Esophagus (tissue), 2 donors: Measurements from ENCODE around the gene SEC24D. TPM values are rescaled to one million over a fixed set of nuclear protein-coding genes. Genes with fewer than 3 reads are reported as not detected.

Experiments
- H3K27ac ChIP-seq, 2 donors: one replicate each; pipeline ENCODE4 v1.5.1; 2013; ENCODE audit warnings: low read depth in 2 of 2, mild to moderate bottlenecking in 2 of 2, inconsistent platforms in 1 of 2, low read length in 1 of 2, moderate library complexity in 1 of 2
- H3K27me3 ChIP-seq, 2 donors: one replicate each; pipeline ENCODE4 v1.6.1; 2013; ENCODE audit warnings: low read length in 2 of 2, control low read depth in 1 of 2, mild to moderate bottlenecking in 1 of 2; ENCODE audit not compliant: insufficient read depth in 2 of 2, control insufficient read depth in 1 of 2
- H3K36me3 ChIP-seq, 2 donors: one replicate each; pipeline ENCODE4 v1.6.1; 2013; ENCODE audit warnings: low read length in 1 of 2; ENCODE audit not compliant: control insufficient read depth in 2 of 2, insufficient read depth in 2 of 2
- H3K4me1 ChIP-seq, 2 donors: one replicate each; pipeline ENCODE4 v1.6.1; 2013; ENCODE audit warnings: low read length in 1 of 2; ENCODE audit not compliant: control insufficient read depth in 2 of 2, insufficient read depth in 2 of 2
- H3K4me3 ChIP-seq, 2 donors: one replicate each; pipeline ENCODE4 v1.5.1; 2013; ENCODE audit warnings: low read length in 2 of 2, mild to moderate bottlenecking in 2 of 2, low read depth in 1 of 2, moderate library complexity in 1 of 2
- H3K9me3 ChIP-seq, 2 donors: one replicate each; pipeline ENCODE4 v1.6.1; 2013; ENCODE audit warnings: mild to moderate bottlenecking in 2 of 2, low read depth in 1 of 2, low read length in 1 of 2, moderate library complexity in 1 of 2; ENCODE audit not compliant: control insufficient read depth in 2 of 2, insufficient read depth in 1 of 2
- WGBS, 2 donors: extraction: QIAGEN DNeasy Blood & Tissue Kit; methylation state at CpG; one replicate each; pipeline ENCODE4 v1.1.7; 2013; 5-methylcytosine and 5-hydroxymethylcytosine counted together
- polyA plus RNA-seq, 2 donors: library from polyadenylated mRNA; stranded (reverse); fragments of 200-250 nt; gene quantifications; one replicate each; pipeline ENCODE4 v1.2.3, GENCODE V29; 2013
- donor health status: healthy with polysubstance abuse.
- donor health status: Bipolar disorder and iron deficiency.

SEC24D gene
- polyA plus RNA-seq, 2 donors: 4.1 to 8.5 TPM

GRCh38 chr4:118749347-118749988 is 86.5 kb downstream of the SEC24D start:
- H3K27ac ChIP-seq: peak overlapping the region in 1 of 2 donors; percentile 4
- H3K4me1 ChIP-seq: peaks cover 0 to under 1% of the 10 kb centered on the region in 2 donors
- H3K36me3 ChIP-seq: peaks cover 0 to 7% of the 10 kb centered on the region in 2 donors
- no peak overlapping the region for H3K4me3 ChIP-seq
- no peaks in the 10 kb centered on the region for H3K9me3 ChIP-seq
- 56 to 73% methylated on average over 5 of the region's 5 CpGs for WGBS, 2 donors
- H3K27me3 ChIP-seq: no peaks in the 10 kb centered on the region

DNA sequence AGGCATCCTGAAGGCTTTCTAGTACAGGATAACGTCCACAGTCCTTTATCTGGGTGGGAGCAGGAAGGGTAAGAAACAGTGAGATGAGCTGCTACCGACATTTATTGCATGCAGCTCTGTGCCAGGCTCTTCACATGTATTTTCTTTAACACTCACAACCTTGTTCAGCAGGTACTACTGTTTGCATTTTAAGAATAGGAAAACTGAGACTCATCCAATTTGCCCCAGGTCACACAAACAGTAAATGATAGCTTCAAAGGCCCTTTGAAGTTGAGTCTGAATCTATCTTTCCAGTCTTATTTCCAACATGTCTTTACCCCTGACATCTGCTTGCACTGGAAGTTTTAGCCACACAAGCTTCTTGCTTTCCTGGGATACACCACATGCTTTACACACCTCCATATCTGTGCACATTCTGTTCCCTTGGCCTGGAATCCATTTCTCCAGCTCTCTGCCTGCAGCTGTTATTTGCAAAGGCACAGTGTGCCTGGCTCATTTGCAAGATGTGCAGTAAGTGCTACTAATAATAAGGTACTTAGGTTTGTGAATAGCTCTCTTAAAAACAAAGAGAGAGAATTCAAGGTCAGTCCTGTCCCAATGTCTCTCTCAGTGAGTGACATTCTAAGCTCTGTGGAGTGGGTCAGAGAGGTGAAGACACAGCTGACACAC is 89.5 kb downstream of the SEC24D start:
- Histone ChIP-seq H3K36me3 (peaks cover 0 to 12% of the 10 kb centered on the region in 2 donors), H3K4me3 (no peak overlapping the region), H3K4me1 (peaks cover 0 to 2% of the 10 kb centered on the region in 2 donors), H3K27ac (peak overlapping the region in 1 of 2 donors; percentile 1), H3K27me3 (no peaks in the 10 kb centered on the region), H3K9me3 (no peaks in the 10 kb centered on the region)
- WGBS, 2 donors: 44 to 53% methylated on average over 2 of the region's 2 CpGs

GRCh38 chr4:118745357-118745756 is 90.6 kb downstream of the SEC24D start:
- 74 to 82% methylated on average over 3 of the region's 3 CpGs for WGBS, 2 donors
- no peaks in the 10 kb centered on the region for H3K9me3 ChIP-seq
- H3K27ac ChIP-seq: peak overlapping the region in 1 of 2 donors; percentile 61
- H3K4me1 ChIP-seq: peaks cover 0 to 2% of the 10 kb centered on the region in 2 donors
- no peak overlapping the region for H3K4me3 ChIP-seq
- peaks cover 0 to 11% of the 10 kb centered on the region in 2 donors for H3K36me3 ChIP-seq
- no peaks in the 10 kb centered on the region for H3K27me3 ChIP-seq

GRCh38 chr4:118743867-118744266 is 92.1 kb downstream of the SEC24D start:
- H3K27ac ChIP-seq: peak overlapping the region in 1 of 2 donors; percentile 42
- H3K4me1 ChIP-seq: peaks cover 0 to 2% of the 10 kb centered on the region in 2 donors
- 78 to 87% methylated on average over 4 of the region's 4 CpGs for WGBS, 2 donors
- H3K27me3 ChIP-seq: no peaks in the 10 kb centered on the region
- H3K9me3 ChIP-seq: no peaks in the 10 kb centered on the region
- peaks cover 0 to 13% of the 10 kb centered on the region in 2 donors for H3K36me3 ChIP-seq
- no peak overlapping the region for H3K4me3 ChIP-seq

DNA sequence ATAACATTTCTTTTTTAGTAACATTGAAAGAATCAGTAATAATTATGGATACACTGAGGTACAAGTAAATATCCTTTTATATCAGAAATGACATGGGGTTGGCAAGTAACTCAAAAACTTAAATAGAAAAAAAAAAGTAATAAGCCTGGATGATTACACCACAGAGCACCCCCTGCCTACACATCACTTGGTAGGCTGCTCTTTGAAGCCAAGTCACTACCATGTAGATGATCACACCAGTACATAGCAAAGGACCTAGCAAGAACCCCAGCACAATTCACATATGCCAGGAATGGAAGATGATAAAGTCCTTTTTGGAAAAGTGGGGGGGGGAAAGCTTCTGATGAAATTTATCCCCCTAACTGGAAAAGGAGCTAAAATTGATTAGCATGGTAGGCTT is 93.9 kb downstream of the SEC24D start:
- peaks cover 0 to 2% of the 10 kb centered on the region in 2 donors for H3K4me1 ChIP-seq
- no peak overlapping the region for H3K27ac ChIP-seq
- no peaks in the 10 kb centered on the region for H3K27me3 ChIP-seq
- H3K36me3 ChIP-seq: peaks cover 3 to 13% of the 10 kb centered on the region in 2 donors
- no peaks in the 10 kb centered on the region for H3K9me3 ChIP-seq
- H3K4me3 ChIP-seq: no peak overlapping the region

GRCh38 chr4:118741301-118741855 is 94.5 kb downstream of the SEC24D start:
- no peaks in the 10 kb centered on the region for H3K9me3 ChIP-seq
- 34 to 58% methylated on average over 6 of the region's 6 CpGs for WGBS, 2 donors
- no peak overlapping the region for H3K27ac ChIP-seq
- H3K36me3 ChIP-seq: peaks cover 3 to 9% of the 10 kb centered on the region in 2 donors
- no peak overlapping the region for H3K4me3 ChIP-seq
- H3K4me1 ChIP-seq: peaks cover 0 to 2% of the 10 kb centered on the region in 2 donors
- no peaks in the 10 kb centered on the region for H3K27me3 ChIP-seq

DNA sequence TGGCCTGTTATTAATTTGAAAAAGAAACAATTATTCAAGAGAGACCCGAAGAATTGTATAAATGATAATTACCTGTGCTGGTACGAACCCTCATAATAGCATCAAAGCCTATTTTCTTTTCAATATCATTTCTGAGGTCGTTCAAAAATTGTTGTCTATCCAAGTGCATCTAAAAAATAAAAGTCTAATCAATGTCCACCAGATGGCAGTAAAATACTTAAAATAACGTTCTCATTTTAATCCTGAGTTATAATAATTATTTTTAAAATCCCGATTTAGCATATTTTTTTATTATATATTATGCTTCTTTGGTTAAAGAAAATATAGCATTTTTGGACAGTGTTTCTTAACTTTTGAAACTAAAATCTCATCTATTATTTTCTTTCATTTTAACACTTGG is 95.1 kb downstream of the SEC24D start:
- 16 to 23% methylated on average over 5 of the region's 5 CpGs for whole genome bisulfite sequencing, 2 donors
- peaks cover 0 to 2% of the 10 kb centered on the region in 2 donors for H3K4me1 ChIP-seq
- no peak overlapping the region for H3K4me3 ChIP-seq
- H3K36me3 ChIP-seq: peaks cover 3 to 9% of the 10 kb centered on the region in 2 donors
- H3K27ac ChIP-seq: no peak overlapping the region
- H3K9me3 ChIP-seq: no peaks in the 10 kb centered on the region
- no peaks in the 10 kb centered on the region for H3K27me3 ChIP-seq

- H3K9me3 ChIP-seq: no peaks in the 10 kb centered on the region
- H3K27ac ChIP-seq: no peak overlapping the region
- no peaks in the 10 kb centered on the region for H3K27me3 ChIP-seq
- H3K4me1 ChIP-seq: no peaks in the 10 kb centered on the region
- H3K36me3 ChIP-seq: peaks cover 3 to 8% of the 10 kb centered on the region in 2 donors
- no peak overlapping the region for H3K4me3 ChIP-seq
- WGBS, 2 donors: 67 to 69% methylated on average over 2 of the region's 2 CpGs
Measured at GRCh38 chr4:118739022-118739713, 96.8 kb downstream of the SEC24D start.

DNA sequence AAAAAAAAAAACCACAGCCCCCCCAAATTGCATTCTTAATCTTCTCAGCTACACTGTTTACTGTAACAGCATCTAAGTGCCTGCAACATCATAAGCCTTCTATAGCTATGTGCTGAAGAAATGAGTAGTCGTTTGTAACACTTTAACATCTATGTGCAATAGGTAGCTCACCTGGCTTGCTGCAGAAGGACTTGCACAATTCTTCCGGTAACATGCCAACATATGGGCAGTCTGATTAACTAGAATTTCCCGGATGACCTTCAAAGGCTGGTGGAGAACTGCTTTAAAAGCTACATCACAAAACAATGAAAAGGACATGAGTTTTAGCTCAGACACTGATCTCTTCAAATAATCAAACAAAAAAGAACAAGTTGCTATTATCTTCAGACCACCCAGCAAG is 97.8 kb downstream of the SEC24D start:
- Histone ChIP-seq H3K27me3 (no peaks in the 10 kb centered on the region), H3K36me3 (peaks cover 3 to 6% of the 10 kb centered on the region in 2 donors), H3K4me3 (no peak overlapping the region), H3K27ac (no peak overlapping the region), H3K4me1 (no peaks in the 10 kb centered on the region), H3K9me3 (no peaks in the 10 kb centered on the region)
- WGBS, 2 donors: 60 to 64% methylated on average over 3 of the region's 3 CpGs
